GM19025 (cell line): ENCODE measurements around the gene OSER1.
A peak's percentile ranks its signal among the peaks of the same experiment; 100 is the strongest.
"Not testable (repeated sequence)": the region's sequence is repeated elsewhere in the genome, so short reads cannot be mapped to it uniquely, and the experiment has no call there.

Source experiments
- ATAC-seq: cut with Tn5 transposase; IDR thresholded peaks from one replicate; pipeline ENCODE4 v1.9.1; 2021; ENCODE audit warnings: mild to moderate bottlenecking, low read depth, moderate library complexity; ENCODE audit not compliant: unreplicated experiment

OSER1 gene

GRCh38 chr20:44210406-44211176 lies at the start of gene OSER1:
OSER1 (minus strand) TSS chr20:44210771; CDS start chr20:44206957, 3,814 bp downstream.
- ATAC-seq, result peak; percentile 80

GRCh38 chr20:44258226-44258890 lies 47.8 kb upstream of the OSER1 start:
- no peak for ATAC-seq

- ATAC-seq, result no peak
Measured at GRCh38 chr20:44256961-44257360, 46.4 kb upstream of the OSER1 start.

- no peak for ATAC-seq
Measured at GRCh38 chr20:44255942-44256341, 45.4 kb upstream of the OSER1 start.

- ATAC-seq, result no peak
Measured at GRCh38 chr20:44254073-44254472, 43.5 kb upstream of the OSER1 start.

GRCh38 chr20:44253528-44253927 lies 43.0 kb upstream of the OSER1 start:
- ATAC-seq, result no peak

GRCh38 chr20:44251284-44251683 lies 40.7 kb upstream of the OSER1 start:
- no peak for ATAC-seq

GRCh38 chr20:44248410-44248759 lies 37.8 kb upstream of the OSER1 start:
- ATAC-seq, result no peak

GRCh38 chr20:44247586-44248409 lies 37.2 kb upstream of the OSER1 start:
- no peak for ATAC-seq

- ATAC-seq, result no peak
Measured at GRCh38 chr20:44247131-44247571, 36.6 kb upstream of the OSER1 start, which contains the start of gene GDAP1L1. GDAP1L1 (plus strand) TSS chr20:44247308; CDS start chr20:44247335, 27 bp downstream.

- ATAC-seq, result no peak
Measured at GRCh38 chr20:44245977-44246376, 35.4 kb upstream of the OSER1 start.

- ATAC-seq, result no peak
Measured at GRCh38 chr20:44241796-44242195, 31.2 kb upstream of the OSER1 start.

GRCh38 chr20:44236840-44237239 lies 26.3 kb upstream of the OSER1 start:
- ATAC-seq, result not testable (repeated sequence)

- no peak for ATAC-seq
Measured at GRCh38 chr20:44235702-44236101, 25.1 kb upstream of the OSER1 start.

- no peak for ATAC-seq
Measured at GRCh38 chr20:44234566-44235317, 24.2 kb upstream of the OSER1 start.

GRCh38 chr20:44233436-44234016 lies 23.0 kb upstream of the OSER1 start:
- no peak for ATAC-seq

GRCh38 chr20:44232469-44232856 lies 21.9 kb upstream of the OSER1 start:
- ATAC-seq, result not testable (repeated sequence)

GRCh38 chr20:44231713-44232468 lies 21.3 kb upstream of the OSER1 start:
- no peak for ATAC-seq

- ATAC-seq, result no peak
Measured at GRCh38 chr20:44231193-44231592, 20.6 kb upstream of the OSER1 start.
